Mucosa of descending colon (tissue), 3 donors: ENCODE results near the gene CDKN2D. TPM values are rescaled to one million over a fixed set of nuclear protein-coding genes. Genes with fewer than 3 reads are reported as not detected.

ENCODE experiments used
- ATAC-seq: fragments of 200-7000 bp; cut with Tn5 transposase; one replicate; pipeline ENCODE4 v1.9.1; 2020; ENCODE audit warnings: mild to moderate bottlenecking, moderate library complexity
- DNase-seq, 3 donors: peaks; one replicate each; pipeline ENCODE4 v3.0.0-alpha.2; 2020
- H3K36me3 ChIP-seq: fragments of 200-600 bp; one replicate; pipeline ENCODE4 v1.8.0; 2021; ENCODE audit warnings: low read depth, mild to moderate bottlenecking
- H3K4me1 ChIP-seq: fragments of 200-600 bp; one replicate; pipeline ENCODE4 v1.8.0; 2021; ENCODE audit warnings: low read depth, mild to moderate bottlenecking
- H3K4me3 ChIP-seq: fragments of 200-600 bp; one replicate; pipeline ENCODE4 v1.8.0; 2021; ENCODE audit warnings: mild to moderate bottlenecking
- H3K9me3 ChIP-seq: fragments of 200-600 bp; one replicate; pipeline ENCODE4 v1.8.0; 2021; ENCODE audit warnings: mild to moderate bottlenecking
- CTCF ChIP-seq: fragments of 200-600 bp; IDR thresholded peaks from one replicate; pipeline ENCODE4 v1.8.0; 2022; ENCODE audit warnings: antibody characterized with exemption, mild to moderate bottlenecking
- intact Hi-C, 2 donors: fragments of 100-400 bp; cut with DNase I in 1 of 2; cut with micrococcal nuclease in 1 of 2; formaldehyde crosslinking; loops; one replicate each; pipeline versions ENCODE4 v1.11.0 to v1.11.1; 2022; cut with DNase I, micrococcal nuclease
- total RNA-seq, 3 donors: library from RNA; stranded (reverse); fragmentation: NEBNext Ultra II Directional in 2 of 3; extraction: Animal tissue kit (Norgen Biotek cat#: 25700) in 2 of 3; gene quantifications; one replicate each; pipeline versions ENCODE4 v1.2.1 to v1.2.4, GENCODE V29; 2021 to 2023
- donor health status: DM: no; HTN: no; CAD: no; lungs with moderate emphysema.
- donor health status: DM: no; HTN: no; CAD: no.
- donor health status: DM: no; HTN: yes; CAD: no.

CDKN2D gene
- total RNA-seq, 3 donors from 2014 or later, result 6.1 to 12.1 (median 11.9) TPM

- ATAC-seq (no peak), DNase-seq (no peak)
- TF ChIP-seq CTCF, result no peak
- intact Hi-C loops, result no loop called here
- H3K4me1 ChIP-seq, result peaks cover 6% of the 10 kb centered on the region
- no peaks in the 10 kb centered on the region for H3K9me3 ChIP-seq
- H3K36me3 ChIP-seq, result no peaks in the 10 kb centered on the region
- no peak overlapping the region for H3K4me3 ChIP-seq
These were observed 31.4 kb upstream of the CDKN2D start for GRCh38 chr19:10600149-10600548.

GRCh38 chr19:10593820-10594637 is 25.2 kb upstream of the CDKN2D start:
- Histone ChIP-seq H3K4me3 (no peak overlapping the region), H3K9me3 (no peaks in the 10 kb centered on the region)

GRCh38 chr19:10593148-10593547 is 24.4 kb upstream of the CDKN2D start:
- Histone ChIP-seq H3K4me3 (no peak overlapping the region), H3K4me1 (no peaks in the 10 kb centered on the region), H3K36me3 (no peaks in the 10 kb centered on the region), H3K9me3 (no peaks in the 10 kb centered on the region)
- intact Hi-C loops, result no loop called here
- no peak for DNase-seq
- ATAC-seq, result no peak
- TF ChIP-seq CTCF, result no peak

More at GRCh38 chr19:10593820-10594637, 25.2 kb upstream of the CDKN2D start:
- no peaks in the 10 kb centered on the region for H3K36me3 ChIP-seq
- no peaks in the 10 kb centered on the region for H3K4me1 ChIP-seq
- intact Hi-C loops, result no loop called here
- TF ChIP-seq CTCF, result no peak
- peak; percentile 57 for ATAC-seq
- DNase-seq, result peak in 1 of 3 donors; percentile 44

GRCh38 chr19:10587839-10588150 is 19.0 kb upstream of the CDKN2D start:
- intact Hi-C loops, result no loop called here
- Histone ChIP-seq H3K9me3 (no peaks in the 10 kb centered on the region), H3K4me1 (no peaks in the 10 kb centered on the region), H3K4me3 (no peak overlapping the region), H3K36me3 (no peaks in the 10 kb centered on the region)
- ATAC-seq (no peak), DNase-seq (no peak)
- TF ChIP-seq CTCF, result no peak

GRCh38 chr19:10587022-10587838 is 18.5 kb upstream of the CDKN2D start, which contains the start of gene AP1M2:
AP1M2 (minus strand) TSS chr19:10587312; CDS start chr19:10587231, 81 bp downstream.
- intact Hi-C loops, result no loop called here

More at GRCh38 chr19:10587022-10587838, 18.5 kb upstream of the CDKN2D start, which contains the start of gene AP1M2:
- ATAC-seq (peak; percentile 99), DNase-seq (peak; percentile 76 to 79 (median 77))
- Histone ChIP-seq H3K4me3 (peak within 1 kb of the TSS; percentile 48), H3K36me3 (no peaks in the 10 kb centered on the region), H3K9me3 (no peaks in the 10 kb centered on the region), H3K4me1 (no peaks in the 10 kb centered on the region)
- no peak for TF ChIP-seq CTCF
